Activated CD4-positive, alpha-beta memory T cell treated with anti-CD3 and anti-CD28 coated beads, Interleukin-2, amount 10 ng/mL, durations not matched to agents 7 days and 5 days (primary cell): Measurements from ENCODE around the gene NAV2. TPM values are rescaled to one million over a fixed set of nuclear protein-coding genes. Genes with fewer than 3 reads are reported as not detected.

Source experiments
- CTCF ChIA-PET: fragments of 350-600 bp; sonication (Branson Sonifier 250); formaldehyde crosslinking; loops from one replicate; lab custom pipeline; 2021; ENCODE audit warnings: antibody characterized with exemption, inconsistent platforms; lab: Charles Lee
- POLR2A ChIA-PET: fragments of 350-600 bp; sonication (Branson Sonifier 250); formaldehyde crosslinking; loops from one replicate; lab custom pipeline; 2021; ENCODE audit warnings: antibody characterized with exemption; lab: Charles Lee
- DNase-seq: peaks from one replicate; pipeline ENCODE4 v3.0.0-alpha.2; 2020
- H3K27ac Mint-ChIP-seq: one replicate; pipeline ENCODE4 v1.8.0; 2021; ENCODE audit warnings: mild to moderate bottlenecking, mixed read lengths
- H3K27me3 Mint-ChIP-seq: one replicate; pipeline ENCODE4 v1.8.0; 2021; ENCODE audit warnings: mixed read lengths
- H3K36me3 Mint-ChIP-seq: one replicate; pipeline ENCODE4 v1.8.0; 2021; ENCODE audit warnings: low read depth, mixed read lengths
- H3K4me1 Mint-ChIP-seq: one replicate; pipeline ENCODE4 v1.8.0; 2021; ENCODE audit warnings: mixed read lengths
- H3K4me3 Mint-ChIP-seq: one replicate; pipeline ENCODE4 v1.8.0; 2021; ENCODE audit warnings: mild to moderate bottlenecking, mixed read lengths
- H3K9me3 Mint-ChIP-seq: one replicate; pipeline ENCODE4 v1.8.0; 2021; ENCODE audit warnings: mixed read lengths
- total RNA-seq, 2 experiments: library from RNA; stranded (reverse); gene quantifications; one replicate each; pipeline ENCODE4 v1.2.3, GENCODE V29; 2021

Gene NAV2
- total RNA-seq, 2 experiments from 2014 or later = 0.53 to 0.70 TPM

DNA sequence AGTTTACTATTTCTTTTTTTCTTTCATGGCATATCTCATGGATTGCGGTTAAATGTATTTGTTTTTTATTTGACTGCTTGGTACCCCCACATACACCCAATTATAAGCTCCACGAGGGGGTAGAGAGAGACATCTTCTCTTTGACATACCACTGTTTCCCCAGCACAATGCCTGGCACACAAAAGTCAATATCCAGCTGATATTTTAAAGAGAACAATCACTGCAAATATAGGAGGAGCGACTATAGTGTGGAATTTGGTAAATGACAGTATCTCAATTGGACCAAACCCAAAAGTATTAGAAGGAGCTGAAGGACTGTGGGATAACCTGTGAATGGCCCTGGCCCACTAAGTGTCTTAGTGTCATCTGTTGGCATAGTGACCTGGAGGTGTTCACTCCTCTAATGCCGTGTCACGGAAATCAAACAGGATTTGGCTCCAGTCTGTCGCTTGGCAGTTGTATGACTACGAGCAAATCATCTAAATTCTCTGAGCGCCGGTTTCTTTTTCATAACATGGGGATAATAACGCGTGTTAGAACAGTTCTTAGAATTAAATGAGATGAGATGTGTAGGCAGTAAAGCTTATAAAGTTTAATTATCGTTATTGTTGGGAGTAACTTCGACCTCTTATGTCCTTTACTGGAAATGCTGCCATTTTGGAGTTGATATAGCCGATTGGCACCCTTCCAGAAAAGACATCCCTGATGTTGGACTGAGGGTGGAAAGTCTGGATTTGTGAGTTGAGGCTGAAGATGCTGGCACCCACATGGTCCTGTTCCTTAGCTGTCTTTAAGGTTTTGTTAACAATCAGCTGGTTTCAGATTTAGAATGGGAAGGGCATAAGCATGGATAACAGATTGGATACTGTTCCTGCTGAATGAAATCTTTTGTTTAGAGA lies 303.1 kb downstream of the NAV2 start:
- Mint-ChIP-seq H3K27me3 (peaks cover 11% of the 10 kb centered on the region), H3K27ac (no peak overlapping the region), H3K36me3 (no peaks in the 10 kb centered on the region), H3K4me1 (no peaks in the 10 kb centered on the region), H3K9me3 (no peaks in the 10 kb centered on the region), H3K4me3 (no peak overlapping the region)
- no peak for DNase-seq
- POLR2A ChIA-PET = no interaction called here
- CTCF ChIA-PET = no interaction called here

DNA sequence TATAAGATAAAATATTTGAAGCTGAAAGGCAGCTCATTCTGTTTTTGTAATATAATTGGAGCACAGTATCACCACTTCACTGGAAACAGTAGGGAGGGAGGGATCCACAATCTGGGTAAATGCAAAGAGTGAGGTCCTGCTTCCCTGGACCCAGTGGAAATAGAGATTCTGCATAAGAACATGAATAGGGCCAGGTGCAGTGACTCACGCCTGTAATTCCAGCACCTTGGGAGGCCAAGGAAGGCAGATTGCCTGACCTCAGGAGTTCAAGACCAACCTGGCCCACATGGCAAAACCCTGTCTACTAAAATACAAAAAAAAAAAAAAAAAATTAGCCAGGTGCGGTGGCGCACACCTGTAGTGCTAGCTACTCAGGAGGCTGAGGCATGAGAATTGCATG lies 303.9 kb downstream of the NAV2 start:
- DNase-seq = no peak
- Mint-ChIP-seq H3K27ac (no peak overlapping the region), H3K9me3 (no peaks in the 10 kb centered on the region), H3K4me3 (no peak overlapping the region), H3K36me3 (no peaks in the 10 kb centered on the region), H3K4me1 (no peaks in the 10 kb centered on the region), H3K27me3 (peaks cover 11% of the 10 kb centered on the region)
- POLR2A ChIA-PET = no interaction called here
- CTCF ChIA-PET = no interaction called here

GRCh38 chr11:20017320-20017719 lies 304.7 kb downstream of the NAV2 start:
- Mint-ChIP-seq H3K27ac (no peak overlapping the region), H3K4me3 (no peak overlapping the region), H3K4me1 (no peaks in the 10 kb centered on the region), H3K36me3 (no peaks in the 10 kb centered on the region), H3K9me3 (no peaks in the 10 kb centered on the region), H3K27me3 (peaks cover 9% of the 10 kb centered on the region)
- ChIA-PET CTCF (no interaction called here), POLR2A (no interaction called here)
- DNase-seq = no peak

DNA sequence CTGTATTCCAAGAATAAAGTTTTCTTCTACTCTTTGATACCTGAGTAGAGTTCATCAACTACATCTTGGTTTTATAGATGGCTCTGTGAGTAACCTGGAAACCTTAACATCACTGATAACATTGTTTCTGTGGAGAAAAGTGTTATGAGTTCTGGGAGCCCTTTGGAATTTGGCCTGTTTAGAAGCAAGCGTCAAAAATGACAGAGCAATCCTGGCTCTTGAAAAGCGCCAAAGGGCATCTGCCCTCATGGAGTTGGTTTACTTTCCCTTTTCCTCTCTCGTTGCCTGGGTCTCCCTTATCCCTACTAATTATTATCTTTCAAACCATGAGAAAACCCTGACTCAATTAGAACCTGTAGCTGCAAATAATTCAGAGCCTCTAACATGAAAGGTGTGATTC lies 307.6 kb downstream of the NAV2 start:
- H3K27ac Mint-ChIP-seq = no peak overlapping the region
- CTCF ChIA-PET = no interaction called here
- no peak for DNase-seq
- H3K27me3 Mint-ChIP-seq = peaks cover 2% of the 10 kb centered on the region
- no peak overlapping the region for H3K4me3 Mint-ChIP-seq
- POLR2A ChIA-PET = no interaction called here
- no peaks in the 10 kb centered on the region for H3K4me1 Mint-ChIP-seq
- no peaks in the 10 kb centered on the region for H3K9me3 Mint-ChIP-seq
- no peaks in the 10 kb centered on the region for H3K36me3 Mint-ChIP-seq

DNA sequence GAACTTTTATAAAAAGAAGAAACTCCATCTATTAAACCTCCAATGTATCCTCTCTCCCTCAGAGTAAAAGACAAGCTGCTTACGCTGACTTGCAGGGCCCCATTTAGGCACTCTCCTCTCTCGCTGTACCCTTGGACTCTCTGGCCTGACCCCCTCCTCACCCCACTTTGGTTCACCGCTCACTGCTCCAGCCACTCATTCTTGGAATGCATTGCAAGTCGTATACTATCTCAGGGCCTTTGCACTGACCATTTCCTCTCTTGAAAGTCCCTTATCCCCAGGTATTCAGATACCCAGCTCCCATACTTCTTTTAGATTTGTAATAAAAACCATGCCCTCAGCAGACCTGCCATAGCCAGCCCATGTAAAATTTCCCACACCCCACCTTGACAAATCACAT lies 308.1 kb downstream of the NAV2 start:
- Mint-ChIP-seq H3K36me3 (no peaks in the 10 kb centered on the region), H3K4me3 (no peak overlapping the region), H3K4me1 (no peaks in the 10 kb centered on the region), H3K27ac (no peak overlapping the region), H3K27me3 (peaks cover 4% of the 10 kb centered on the region), H3K9me3 (no peaks in the 10 kb centered on the region)
- ChIA-PET POLR2A (no interaction called here), CTCF (no interaction called here)
- DNase-seq = no peak

DNA sequence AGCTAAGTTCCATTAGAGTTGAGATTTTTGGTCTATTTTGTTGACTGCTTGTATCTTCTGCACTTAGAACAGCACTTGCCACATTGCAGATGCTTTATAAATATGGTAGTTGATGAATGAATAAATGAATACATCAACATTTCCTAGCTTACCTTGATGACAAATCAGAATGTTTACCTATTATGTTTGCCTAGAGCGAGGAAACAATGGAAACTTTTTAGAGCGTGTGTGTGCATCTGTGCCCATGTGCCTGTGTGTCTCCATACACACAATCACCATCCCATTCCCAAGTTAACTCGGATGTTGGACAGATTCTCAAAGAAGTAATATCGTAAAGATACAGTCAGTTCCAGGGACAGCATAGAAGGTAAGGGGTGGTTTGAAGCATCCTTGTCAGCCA lies 308.6 kb downstream of the NAV2 start:
- H3K36me3 Mint-ChIP-seq = no peaks in the 10 kb centered on the region
- no peak for DNase-seq
- H3K9me3 Mint-ChIP-seq = no peaks in the 10 kb centered on the region
- POLR2A ChIA-PET = no interaction called here
- H3K4me3 Mint-ChIP-seq = no peak overlapping the region
- H3K4me1 Mint-ChIP-seq = no peaks in the 10 kb centered on the region
- CTCF ChIA-PET = no interaction called here
- H3K27ac Mint-ChIP-seq = no peak overlapping the region
- H3K27me3 Mint-ChIP-seq = peaks cover 2% of the 10 kb centered on the region

- DNase-seq = no peak
- Mint-ChIP-seq H3K9me3 (no peaks in the 10 kb centered on the region), H3K4me3 (no peak overlapping the region), H3K4me1 (no peaks in the 10 kb centered on the region), H3K27me3 (peaks cover 2% of the 10 kb centered on the region), H3K36me3 (no peaks in the 10 kb centered on the region), H3K27ac (no peak overlapping the region)
- ChIA-PET CTCF (no interaction called here), POLR2A (no interaction called here)
Observed at GRCh38 chr11:20021771-20022362, 309.2 kb downstream of the NAV2 start.

DNA sequence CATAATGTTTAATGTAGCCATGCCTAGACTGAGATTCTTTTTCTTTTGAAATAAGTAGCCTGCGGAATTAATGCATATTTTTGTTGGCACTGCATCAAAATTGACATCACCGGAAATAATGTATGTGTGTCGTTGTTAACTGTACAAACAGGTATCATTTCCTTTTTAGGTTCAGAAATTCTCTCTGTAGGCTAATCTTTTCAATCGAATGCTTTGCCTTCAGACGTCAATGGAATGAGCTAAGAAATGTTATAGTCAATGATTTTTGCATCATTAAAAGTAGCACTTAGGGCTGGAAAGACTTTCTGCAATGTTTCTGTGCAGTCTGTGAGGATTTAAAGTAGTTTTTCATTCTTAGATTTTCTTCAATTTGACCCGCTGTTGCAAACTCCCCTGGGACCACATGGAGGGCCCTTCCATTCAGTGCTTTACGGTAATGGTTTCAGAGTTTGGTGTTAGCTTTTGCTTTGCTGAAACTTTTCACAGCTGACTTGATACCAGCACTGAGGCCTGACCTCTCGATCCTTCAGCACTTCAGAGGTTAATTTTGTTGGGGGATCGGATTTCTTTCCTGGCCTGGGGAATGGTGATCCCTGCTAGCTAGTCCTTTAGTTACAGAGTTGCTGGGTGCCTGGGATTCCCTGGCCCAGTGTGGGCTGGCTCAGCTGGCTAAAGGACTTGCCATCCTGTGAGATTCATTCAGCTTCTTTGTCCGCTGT lies 309.9 kb downstream of the NAV2 start:
- ChIA-PET POLR2A (no interaction called here), CTCF (no interaction called here)
- Mint-ChIP-seq H3K4me3 (no peak overlapping the region), H3K27ac (no peak overlapping the region), H3K9me3 (no peaks in the 10 kb centered on the region), H3K27me3 (peaks cover 2% of the 10 kb centered on the region), H3K4me1 (no peaks in the 10 kb centered on the region), H3K36me3 (no peaks in the 10 kb centered on the region)
- DNase-seq = no peak

GRCh38 chr11:20023082-20023426 lies 310.4 kb downstream of the NAV2 start:
- CTCF ChIA-PET = no interaction called here
- POLR2A ChIA-PET = no interaction called here
- Mint-ChIP-seq H3K4me3 (no peak overlapping the region), H3K27me3 (peaks cover 4% of the 10 kb centered on the region), H3K9me3 (no peaks in the 10 kb centered on the region), H3K27ac (no peak overlapping the region), H3K4me1 (no peaks in the 10 kb centered on the region), H3K36me3 (no peaks in the 10 kb centered on the region)
- no peak for DNase-seq

- Mint-ChIP-seq H3K27me3 (peaks cover 8% of the 10 kb centered on the region), H3K4me1 (no peaks in the 10 kb centered on the region), H3K9me3 (no peaks in the 10 kb centered on the region), H3K36me3 (no peaks in the 10 kb centered on the region), H3K27ac (no peak overlapping the region), H3K4me3 (no peak overlapping the region)
- ChIA-PET POLR2A (no interaction called here), CTCF (interaction anchor here (0.9 kb wide), 1 partner anchor 104 kb away, joined by 3 read pairs; no protein-coding TSS in a partner anchor)
- no peak for DNase-seq
Observed at GRCh38 chr11:20024172-20024935, 311.7 kb downstream of the NAV2 start.

GRCh38 chr11:20025332-20025840 lies 312.7 kb downstream of the NAV2 start:
- Mint-ChIP-seq H3K9me3 (no peaks in the 10 kb centered on the region), H3K36me3 (no peaks in the 10 kb centered on the region), H3K4me1 (no peaks in the 10 kb centered on the region), H3K27me3 (peaks cover 12% of the 10 kb centered on the region), H3K4me3 (no peak overlapping the region), H3K27ac (no peak overlapping the region)
- no peak for DNase-seq
- ChIA-PET CTCF (no interaction called here), POLR2A (no interaction called here)

- Mint-ChIP-seq H3K9me3 (no peaks in the 10 kb centered on the region), H3K27ac (no peak overlapping the region), H3K36me3 (no peaks in the 10 kb centered on the region), H3K4me1 (no peaks in the 10 kb centered on the region), H3K27me3 (peaks cover 20% of the 10 kb centered on the region), H3K4me3 (no peak overlapping the region)
- CTCF ChIA-PET = interaction anchor here (1.1 kb wide), 1 partner anchor 30 kb away, joined by 3 read pairs; no protein-coding TSS in a partner anchor
- DNase-seq = no peak
- POLR2A ChIA-PET = no interaction called here
Observed at GRCh38 chr11:20026629-20027555, 314.3 kb downstream of the NAV2 start.
